ENCODE results near the gene PAM. TPM values are rescaled to one million over a fixed set of nuclear protein-coding genes. Genes with fewer than 3 reads are reported as not detected.

Gene PAM
- total RNA-seq, 1 experiment from 2014 or later: 131 TPM

- DNase-seq (ENCODE audit: low read depth, low spot score) (no peak), ATAC-seq (no peak)
- no TSS peak for BruUV-seq (replicated peaks)
- Histone ChIP-seq H3K27ac (ENCODE audit: low read length) (no peak overlapping the region), H3K4me1 (ENCODE audit: control insufficient read depth, insufficient read depth, low read length) (no peaks in the 10 kb centered on the region), H3K4me3 (ENCODE audit: low read depth in 2 of 2, low read length in 2 of 2) (no peak overlapping the region), H3K27me3 (ENCODE audit: control insufficient read depth, insufficient read depth, low read length) (no peaks in the 10 kb centered on the region), H3K36me3 (ENCODE audit: control insufficient read depth, insufficient read depth, low read length) (no peaks in the 10 kb centered on the region), H3K9me3 (ENCODE audit: control insufficient read depth, insufficient read depth, low read depth, low read length) (no peaks in the 10 kb centered on the region)
- in situ Hi-C loops (cut with HindIII; ENCODE audit: low pct_unique_long_range_greater_than_20kb, low sequenced_read_pairs) (no loop called here), intact Hi-C loops (cut with micrococcal nuclease; ENCODE audit: unreplicated experiment) (no loop called here)
- CTCF ChIA-PET: no interaction called here
- POLR2A ChIA-PET: no interaction called here
- TF ChIP-seq TCF7L2 (IDR thresholded peaks at IDR 0.05; ENCODE audit: low read depth, low read length): no peak
- TF ChIP-seq, protein P1, sequence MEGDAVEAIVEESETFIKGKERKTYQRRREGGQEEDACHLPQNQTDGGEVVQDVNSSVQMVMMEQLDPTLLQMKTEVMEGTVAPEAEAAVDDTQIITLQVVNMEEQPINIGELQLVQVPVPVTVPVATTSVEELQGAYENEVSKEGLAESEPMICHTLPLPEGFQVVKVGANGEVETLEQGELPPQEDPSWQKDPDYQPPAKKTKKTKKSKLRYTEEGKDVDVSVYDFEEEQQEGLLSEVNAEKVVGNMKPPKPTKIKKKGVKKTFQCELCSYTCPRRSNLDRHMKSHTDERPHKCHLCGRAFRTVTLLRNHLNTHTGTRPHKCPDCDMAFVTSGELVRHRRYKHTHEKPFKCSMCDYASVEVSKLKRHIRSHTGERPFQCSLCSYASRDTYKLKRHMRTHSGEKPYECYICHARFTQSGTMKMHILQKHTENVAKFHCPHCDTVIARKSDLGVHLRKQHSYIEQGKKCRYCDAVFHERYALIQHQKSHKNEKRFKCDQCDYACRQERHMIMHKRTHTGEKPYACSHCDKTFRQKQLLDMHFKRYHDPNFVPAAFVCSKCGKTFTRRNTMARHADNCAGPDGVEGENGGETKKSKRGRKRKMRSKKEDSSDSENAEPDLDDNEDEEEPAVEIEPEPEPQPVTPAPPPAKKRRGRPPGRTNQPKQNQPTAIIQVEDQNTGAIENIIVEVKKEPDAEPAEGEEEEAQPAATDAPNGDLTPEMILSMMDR (IDR thresholded peaks at IDR 0.05): no peak
- TF ChIP-seq, protein P2, sequence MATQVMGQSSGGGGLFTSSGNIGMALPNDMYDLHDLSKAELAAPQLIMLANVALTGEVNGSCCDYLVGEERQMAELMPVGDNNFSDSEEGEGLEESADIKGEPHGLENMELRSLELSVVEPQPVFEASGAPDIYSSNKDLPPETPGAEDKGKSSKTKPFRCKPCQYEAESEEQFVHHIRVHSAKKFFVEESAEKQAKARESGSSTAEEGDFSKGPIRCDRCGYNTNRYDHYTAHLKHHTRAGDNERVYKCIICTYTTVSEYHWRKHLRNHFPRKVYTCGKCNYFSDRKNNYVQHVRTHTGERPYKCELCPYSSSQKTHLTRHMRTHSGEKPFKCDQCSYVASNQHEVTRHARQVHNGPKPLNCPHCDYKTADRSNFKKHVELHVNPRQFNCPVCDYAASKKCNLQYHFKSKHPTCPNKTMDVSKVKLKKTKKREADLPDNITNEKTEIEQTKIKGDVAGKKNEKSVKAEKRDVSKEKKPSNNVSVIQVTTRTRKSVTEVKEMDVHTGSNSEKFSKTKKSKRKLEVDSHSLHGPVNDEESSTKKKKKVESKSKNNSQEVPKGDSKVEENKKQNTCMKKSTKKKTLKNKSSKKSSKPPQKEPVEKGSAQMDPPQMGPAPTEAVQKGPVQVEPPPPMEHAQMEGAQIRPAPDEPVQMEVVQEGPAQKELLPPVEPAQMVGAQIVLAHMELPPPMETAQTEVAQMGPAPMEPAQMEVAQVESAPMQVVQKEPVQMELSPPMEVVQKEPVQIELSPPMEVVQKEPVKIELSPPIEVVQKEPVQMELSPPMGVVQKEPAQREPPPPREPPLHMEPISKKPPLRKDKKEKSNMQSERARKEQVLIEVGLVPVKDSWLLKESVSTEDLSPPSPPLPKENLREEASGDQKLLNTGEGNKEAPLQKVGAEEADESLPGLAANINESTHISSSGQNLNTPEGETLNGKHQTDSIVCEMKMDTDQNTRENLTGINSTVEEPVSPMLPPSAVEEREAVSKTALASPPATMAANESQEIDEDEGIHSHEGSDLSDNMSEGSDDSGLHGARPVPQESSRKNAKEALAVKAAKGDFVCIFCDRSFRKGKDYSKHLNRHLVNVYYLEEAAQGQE (IDR thresholded peaks at IDR 0.05; ENCODE audit: insufficient read depth in 1 of 2, low read depth in 2 of 2, low read length in 1 of 2): no peak
- TF ChIP-seq SIN3A (IDR thresholded peaks at IDR 0.05; ENCODE audit: borderline replicate concordance, insufficient read depth, low read depth, low read length): no peak
- no peak for TF ChIP-seq POLR2AphosphoS5 (IDR thresholded peaks at IDR 0.05; ENCODE audit: low read depth, low read length)
Measured at GRCh38 chr5:102716017-102716416, 39.1 kb upstream of the PAM start.

GRCh38 chr5:102718819-102719218 is 36.3 kb upstream of the PAM start:
- in situ Hi-C loops (cut with HindIII; ENCODE audit: low pct_unique_long_range_greater_than_20kb, low sequenced_read_pairs) (no loop called here), intact Hi-C loops (cut with micrococcal nuclease; ENCODE audit: unreplicated experiment) (no loop called here)
- H3K27me3 ChIP-seq (ENCODE audit: control insufficient read depth, insufficient read depth, low read length): no peaks in the 10 kb centered on the region
- no peak overlapping the region for H3K27ac ChIP-seq (ENCODE audit: low read length)
- no peaks in the 10 kb centered on the region for H3K9me3 ChIP-seq (ENCODE audit: control insufficient read depth, insufficient read depth, low read depth, low read length)
- no peaks in the 10 kb centered on the region for H3K36me3 ChIP-seq (ENCODE audit: control insufficient read depth, insufficient read depth, low read length)
- no peak overlapping the region for H3K4me3 ChIP-seq (ENCODE audit: low read depth in 2 of 2, low read length in 2 of 2)
- ATAC-seq (no peak), DNase-seq (ENCODE audit: low read depth, low spot score) (no peak)
- no TSS peak for BruUV-seq (replicated peaks)
- ChIA-PET POLR2A (no interaction called here), CTCF (no interaction called here)
- no peaks in the 10 kb centered on the region for H3K4me1 ChIP-seq (ENCODE audit: control insufficient read depth, insufficient read depth, low read length)
- TF ChIP-seq TCF7L2 (IDR thresholded peaks at IDR 0.05; ENCODE audit: low read depth, low read length) (no peak), POLR2AphosphoS5 (IDR thresholded peaks at IDR 0.05; ENCODE audit: low read depth, low read length) (no peak)
- TF ChIP-seq, protein P2 (IDR thresholded peaks at IDR 0.05; ENCODE audit: insufficient read depth in 1 of 2, low read depth in 2 of 2, low read length in 1 of 2): no peak
- TF ChIP-seq, protein P1 (IDR thresholded peaks at IDR 0.05): no peak

All from Panc1 (cell line).